SK-N-SH (cell line): Measurements from ENCODE around the gene NFATC2IP. TPM values are rescaled to one million over a fixed set of nuclear protein-coding genes. Genes with fewer than 3 reads are reported as not detected.

Experiments
- CTCF ChIA-PET: fragments of 300-600, 350-600 bp; formaldehyde crosslinking; extraction: SDS; loops from one replicate; lab custom pipeline; 2021; lab: Yijun Ruan, JAX
- POLR2A ChIA-PET: fragments of 350-600 bp; sonication (Branson Sonifier 250); formaldehyde crosslinking; extraction: SDS; loops from one replicate; lab custom pipeline; 2020; ENCODE audit warnings: antibody characterized with exemption, inconsistent platforms; lab: Yijun Ruan, JAX
- DNase-seq: peaks from one replicate; pipeline ENCODE4 v3.0.0; 2012
- H2AFZ ChIP-seq: fragments of 200-600 bp; sonication (generic); 2 replicates; pipeline ENCODE4 v1.8.1; 2016; ENCODE audit warnings: antibody characterized with exemption, mild to moderate bottlenecking, low read depth
- H3F3A ChIP-seq: fragments of 200-600 bp; sonication (generic); replicated peaks from 2 replicates; pipeline ENCODE3; 2016; ENCODE audit warnings: antibody characterized with exemption, mild to moderate bottlenecking; ENCODE audit not compliant: insufficient read depth
- H3K27ac ChIP-seq, 2 experiments: fragments of 200-500 bp in 1 of 2; fragments of 200-600 bp in 1 of 2; sonication (Bioruptor generic) in 1 of 2; sonication (generic), shearing (Covaris generic) in 1 of 2; 2 replicates each; pipeline versions ENCODE4 v1.5.1 to v1.6.1; 2014 to 2016; ENCODE audit warnings: low read depth in 2 of 2, inconsistent platforms in 1 of 2, low read length in 1 of 2, mild to moderate bottlenecking in 1 of 2, mixed read lengths in 1 of 2
- H3K27me3 ChIP-seq: fragments of 200-600 bp; sonication (generic), shearing (Covaris generic); 2 replicates; pipeline ENCODE4 v1.6.1; 2016; ENCODE audit warnings: mixed run types; ENCODE audit not compliant: insufficient read depth
- H3K36me3 ChIP-seq, 2 experiments: fragments of 200-500 bp in 1 of 2; fragments of 200-600 bp in 1 of 2; sonication (Bioruptor generic) in 1 of 2; sonication (generic) in 1 of 2; replicated peaks in 1 of 2; 2 replicates each; pipeline versions ENCODE3 to v1.5.1; 2014 to 2016; ENCODE audit warnings: low read length in 1 of 2, mild to moderate bottlenecking in 1 of 2; ENCODE audit not compliant: insufficient read depth in 2 of 2, control insufficient read depth in 1 of 2
- H3K4me1 ChIP-seq, 2 experiments: fragments of 200-500 bp in 1 of 2; fragments of 200-600 bp in 1 of 2; sonication (Bioruptor generic) in 1 of 2; sonication (generic), shearing (Covaris generic) in 1 of 2; 2 replicates each; pipeline versions ENCODE4 v1.5.1 to v1.6.1; 2014 to 2016; ENCODE audit warnings: low read depth in 1 of 2, low read length in 1 of 2, mixed run types in 1 of 2; ENCODE audit not compliant: insufficient read depth in 2 of 2, control insufficient read depth in 1 of 2
- H3K4me2 ChIP-seq: fragments of 200-600 bp; sonication (generic), shearing (Covaris generic); 2 replicates; pipeline ENCODE4 v1.6.1; 2017; ENCODE audit warnings: mixed run types
- H3K4me3 ChIP-seq, 2 experiments: fragments of 200-500 bp in 1 of 2; fragments of 200-600 bp in 1 of 2; sonication (Bioruptor generic) in 1 of 2; sonication (generic), shearing (Covaris generic) in 1 of 2; 2 replicates each; pipeline versions ENCODE4 v1.5.1 to v1.8.1; 2014 to 2016; ENCODE audit warnings: low read depth in 2 of 2, inconsistent platforms in 1 of 2, low read length in 1 of 2, mild to moderate bottlenecking in 1 of 2, mixed read lengths in 1 of 2, moderate library complexity in 1 of 2
- H3K79me2 ChIP-seq: fragments of 200-600 bp; sonication (generic); 2 replicates; pipeline ENCODE4 v1.8.1; 2017; ENCODE audit warnings: mild to moderate bottlenecking; ENCODE audit not compliant: insufficient read depth
- H3K9ac ChIP-seq: fragments of 200-600 bp; sonication (generic); 2 replicates; pipeline ENCODE4 v1.6.1; 2017; ENCODE audit warnings: mixed run types
- H3K9me2 ChIP-seq: fragments of 200-600 bp; sonication (generic); 2 replicates; pipeline ENCODE4 v1.6.1; 2017; ENCODE audit warnings: mixed run types
- H3K9me3 ChIP-seq: fragments of 200-600 bp; sonication (generic); 2 replicates; pipeline ENCODE4 v1.6.1; 2017; ENCODE audit warnings: mixed run types, mild to moderate bottlenecking, moderate library complexity
- H4K20me1 ChIP-seq: fragments of 200-600 bp; sonication (generic); 2 replicates; pipeline ENCODE4 v1.6.1; 2017; ENCODE audit warnings: mild to moderate bottlenecking, mixed run types; ENCODE audit not compliant: insufficient read depth
- CTCF ChIP-seq: fragments of 200-600 bp; sonication (generic); IDR thresholded peaks from 2 replicates; pipeline ENCODE4 v1.6.1; 2017; ENCODE audit warnings: antibody characterized with exemption, mild to moderate bottlenecking, moderate library complexity
- EP300 ChIP-seq, 2 experiments: IDR thresholded peaks; 2 replicates each; pipeline versions ENCODE4 v1.4.0 to v1.6.1; 2012; ENCODE audit warnings: borderline replicate concordance in 1 of 2, low read depth in 1 of 2, low read length in 1 of 2
- JUND ChIP-seq: IDR thresholded peaks from 2 replicates; pipeline ENCODE4 v1.4.0; 2012
- MXI1 ChIP-seq: IDR thresholded peaks from 2 replicates; pipeline ENCODE4 v1.6.1; 2012; ENCODE audit warnings: mild to moderate bottlenecking, low read depth, low read length, improper control_type of control experiment
- NFIC ChIP-seq: IDR thresholded peaks from 2 replicates; pipeline ENCODE4 v1.4.0; 2012; ENCODE audit warnings: borderline replicate concordance
- SMC3 ChIP-seq: IDR thresholded peaks from 2 replicates; pipeline ENCODE4 v1.6.1; 2012; ENCODE audit warnings: low read depth, low read length, improper control_type of control experiment
- WGBS: methylation state at CpG from one replicate; pipeline ENCODE4 v1.1.6; 2017; ENCODE audit warnings: low lambda C conversion rate; 5-methylcytosine and 5-hydroxymethylcytosine counted together
- polyA plus RNA-seq, 3 experiments: library from polyadenylated mRNA; depleted of rRNA; stranded (reverse); fragments of >200 nt; gene quantifications; 2 replicates each; pipeline ENCODE4 v1.2.3, GENCODE V29; 2012
- TF ChIP-seq, protein P1 (sequence below): IDR thresholded peaks from 2 replicates; pipeline ENCODE4 v1.6.1; 2012; ENCODE audit warnings: mild to moderate bottlenecking, low read depth, low read length, moderate library complexity

The NFATC2IP gene
- polyA plus RNA-seq, 1 of the 3 experiments (the other 2 are of a cell fraction): 41.9 TPM

DNA sequence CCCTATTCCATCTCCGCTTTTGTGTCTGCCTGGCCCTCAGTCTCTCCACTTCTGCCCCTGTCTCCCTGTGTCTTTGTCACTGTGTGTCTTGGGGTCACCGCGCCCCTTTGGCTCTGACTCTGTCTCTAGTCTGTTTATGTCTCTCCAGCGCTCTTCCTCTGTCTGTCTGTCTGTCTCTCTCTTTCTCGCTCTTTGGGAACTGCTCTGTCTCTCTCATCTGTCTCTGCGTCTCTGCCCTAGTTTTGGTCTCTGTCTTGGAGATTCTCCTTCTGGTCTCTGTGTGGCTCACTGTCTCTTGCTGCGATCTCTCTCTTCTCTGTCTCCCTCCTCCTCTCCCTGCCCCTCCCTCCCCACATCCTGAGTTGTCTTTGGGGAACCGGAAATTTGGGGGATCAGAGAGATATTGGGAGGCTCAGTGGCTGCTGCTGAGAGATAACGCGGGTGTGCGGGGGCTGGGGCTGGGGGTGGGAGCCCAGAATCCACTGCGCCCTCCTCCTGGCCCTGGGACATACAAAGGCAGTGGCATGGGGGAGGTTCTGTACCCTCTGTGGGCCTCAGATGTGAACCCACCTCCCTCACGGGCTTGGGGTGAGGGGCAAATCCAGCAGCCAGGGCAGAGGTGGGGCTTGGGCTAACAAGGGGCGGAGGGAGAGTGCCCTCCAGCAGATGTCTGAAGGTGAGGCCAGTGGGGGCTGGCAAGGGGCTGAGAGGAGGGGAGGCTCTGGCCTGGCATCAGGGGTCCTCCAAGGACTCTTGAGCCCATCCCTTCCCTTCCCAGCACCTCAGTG lies 58.5 kb downstream of the NFATC2IP start:
- H4K20me1 ChIP-seq: no peaks in the 10 kb centered on the region
- H3K9me2 ChIP-seq: no peaks in the 10 kb centered on the region
- H3K4me2 ChIP-seq: no peak overlapping the region
- ChIA-PET POLR2A (no interaction called here), CTCF (no interaction called here)
- H3F3A ChIP-seq: no peaks in the 10 kb centered on the region
- no peak overlapping the region for H3K4me3 ChIP-seq
- no peak overlapping the region for H3K9ac ChIP-seq
- no peaks in the 10 kb centered on the region for H3K36me3 ChIP-seq
- no peak overlapping the region for H3K27ac ChIP-seq
- DNase-seq: no peak
- no peaks in the 10 kb centered on the region for H3K9me3 ChIP-seq
- TF ChIP-seq MXI1 (no peak), CTCF (no peak), NFIC (no peak), SMC3 (no peak), EP300 (IDR thresholded peaks at IDR 0.05; ENCODE audit: borderline replicate concordance in 1 of 2, low read depth in 1 of 2, low read length in 1 of 2) (no peak)
- TF ChIP-seq, protein P1, sequence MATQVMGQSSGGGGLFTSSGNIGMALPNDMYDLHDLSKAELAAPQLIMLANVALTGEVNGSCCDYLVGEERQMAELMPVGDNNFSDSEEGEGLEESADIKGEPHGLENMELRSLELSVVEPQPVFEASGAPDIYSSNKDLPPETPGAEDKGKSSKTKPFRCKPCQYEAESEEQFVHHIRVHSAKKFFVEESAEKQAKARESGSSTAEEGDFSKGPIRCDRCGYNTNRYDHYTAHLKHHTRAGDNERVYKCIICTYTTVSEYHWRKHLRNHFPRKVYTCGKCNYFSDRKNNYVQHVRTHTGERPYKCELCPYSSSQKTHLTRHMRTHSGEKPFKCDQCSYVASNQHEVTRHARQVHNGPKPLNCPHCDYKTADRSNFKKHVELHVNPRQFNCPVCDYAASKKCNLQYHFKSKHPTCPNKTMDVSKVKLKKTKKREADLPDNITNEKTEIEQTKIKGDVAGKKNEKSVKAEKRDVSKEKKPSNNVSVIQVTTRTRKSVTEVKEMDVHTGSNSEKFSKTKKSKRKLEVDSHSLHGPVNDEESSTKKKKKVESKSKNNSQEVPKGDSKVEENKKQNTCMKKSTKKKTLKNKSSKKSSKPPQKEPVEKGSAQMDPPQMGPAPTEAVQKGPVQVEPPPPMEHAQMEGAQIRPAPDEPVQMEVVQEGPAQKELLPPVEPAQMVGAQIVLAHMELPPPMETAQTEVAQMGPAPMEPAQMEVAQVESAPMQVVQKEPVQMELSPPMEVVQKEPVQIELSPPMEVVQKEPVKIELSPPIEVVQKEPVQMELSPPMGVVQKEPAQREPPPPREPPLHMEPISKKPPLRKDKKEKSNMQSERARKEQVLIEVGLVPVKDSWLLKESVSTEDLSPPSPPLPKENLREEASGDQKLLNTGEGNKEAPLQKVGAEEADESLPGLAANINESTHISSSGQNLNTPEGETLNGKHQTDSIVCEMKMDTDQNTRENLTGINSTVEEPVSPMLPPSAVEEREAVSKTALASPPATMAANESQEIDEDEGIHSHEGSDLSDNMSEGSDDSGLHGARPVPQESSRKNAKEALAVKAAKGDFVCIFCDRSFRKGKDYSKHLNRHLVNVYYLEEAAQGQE: no peak
- no peaks in the 10 kb centered on the region for H3K79me2 ChIP-seq
- WGBS: 78% methylated on average over 14 of the region's 14 CpGs
- H3K4me1 ChIP-seq: no peaks in the 10 kb centered on the region
- H3K27me3 ChIP-seq: no peaks in the 10 kb centered on the region
- H2AFZ ChIP-seq: no peak overlapping the region

DNA sequence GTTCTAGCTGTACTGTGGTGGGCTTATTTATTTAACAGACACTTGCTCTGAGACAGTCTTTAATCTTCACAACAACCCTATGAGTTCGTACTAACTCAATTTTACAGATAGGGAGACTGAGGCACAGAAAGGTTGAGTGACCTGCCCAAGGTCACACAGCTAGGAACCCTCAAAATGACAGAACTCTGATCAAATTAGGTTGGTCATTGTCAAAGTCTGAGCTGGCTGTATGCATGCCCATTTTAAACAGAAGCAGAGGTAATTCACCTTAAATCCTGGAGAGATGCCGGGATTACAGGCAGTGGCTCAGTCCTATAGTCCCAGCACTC lies 59.1 kb downstream of the NFATC2IP start:
- H3K27me3 ChIP-seq: no peaks in the 10 kb centered on the region
- no peaks in the 10 kb centered on the region for H4K20me1 ChIP-seq
- H3K36me3 ChIP-seq: no peaks in the 10 kb centered on the region
- POLR2A ChIA-PET: no interaction called here
- TF ChIP-seq JUND: no peak
- H3K4me2 ChIP-seq: no peak overlapping the region
- CTCF ChIA-PET: no interaction called here
- H3K9me3 ChIP-seq: no peaks in the 10 kb centered on the region
- DNase-seq: no peak
- H3F3A ChIP-seq: no peaks in the 10 kb centered on the region
- H3K9me2 ChIP-seq: no peaks in the 10 kb centered on the region
- no peak overlapping the region for H2AFZ ChIP-seq
- no peaks in the 10 kb centered on the region for H3K4me1 ChIP-seq
- H3K79me2 ChIP-seq: no peaks in the 10 kb centered on the region
- no peak overlapping the region for H3K4me3 ChIP-seq
- H3K27ac ChIP-seq: no peak overlapping the region
- no peak overlapping the region for H3K9ac ChIP-seq
- WGBS: 69% methylated on average over 2 of the region's 2 CpGs
